B cell (primary cell): ENCODE measurements around the gene PRICKLE3. TPM values are rescaled to one million over a fixed set of nuclear protein-coding genes. Genes with fewer than 3 reads are reported as not detected.

ENCODE experiments used
- ATAC-seq: fragments of 200-7000 bp; cut with Tn5 transposase; one replicate; pipeline ENCODE4 v1.10.0; 2021; ENCODE audit warnings: low read depth, mild to moderate bottlenecking, moderate number of reproducible peaks, moderate library complexity
- CTCF ChIA-PET: fragments of 350-600 bp; sonication (Branson Sonifier 250); formaldehyde crosslinking; loops from one replicate; lab custom pipeline; 2021; ENCODE audit warnings: antibody characterized with exemption, inconsistent platforms; lab: Charles Lee
- POLR2A ChIA-PET: fragments of 350-600 bp; sonication (Branson Sonifier 250); formaldehyde crosslinking; loops from one replicate; lab custom pipeline; 2021; ENCODE audit warnings: antibody characterized with exemption; lab: Charles Lee
- DNase-seq: peaks from one replicate; pipeline ENCODE4 v3.0.0; 2013
- H2AFZ ChIP-seq: 2 replicates; pipeline ENCODE4 v1.6.1; 2012; ENCODE audit warnings: mild to moderate bottlenecking, low read depth, low read length; ENCODE audit not compliant: insufficient read depth, poor library complexity, severe bottlenecking
- H3K27ac ChIP-seq, 2 donors: 1 replicate in 1 of 2; 2 replicates in 1 of 2; pipeline ENCODE4 v1.5.1; 2012 to 2013; ENCODE audit warnings: low read length in 2 of 2, mild to moderate bottlenecking in 2 of 2, moderate library complexity in 1 of 2
- H3K27me3 ChIP-seq, 4 experiments: fragments of 200-600 bp in 1 of 4; sonication (generic) in 1 of 4; replicated peaks in 1 of 4; 1 replicate in 2 of 4; 2 replicates in 2 of 4; pipeline versions ENCODE4 v1.6.1 to v1.7.0; 2013 to 2016; ENCODE audit warnings: low read length in 3 of 4, mild to moderate bottlenecking in 2 of 4, mixed read lengths in 1 of 4, moderate library complexity in 1 of 4; ENCODE audit not compliant: insufficient read depth in 4 of 4, control insufficient read depth in 3 of 4; ENCODE audit errors: control extremely low read depth in 1 of 4
- H3K36me3 ChIP-seq, 2 experiments: replicated peaks in 1 of 2; 1 replicate in 1 of 2; 2 replicates in 1 of 2; pipeline versions ENCODE4 v1.6.1 to v1.7.1; 2013; ENCODE audit warnings: low read length in 1 of 2; ENCODE audit not compliant: insufficient read depth in 2 of 2, control insufficient read depth in 1 of 2; ENCODE audit errors: control extremely low read depth in 1 of 2, extremely low read depth in 1 of 2
- H3K4me1 ChIP-seq, 2 donors: fragments of 200-600 bp in 1 of 2; sonication (generic) in 1 of 2; 1 replicate in 1 of 2; 2 replicates in 1 of 2; pipeline versions ENCODE4 v1.5.1 to v1.6.1; 2013 to 2017; ENCODE audit warnings: low read length in 2 of 2; ENCODE audit not compliant: control insufficient read depth in 2 of 2, insufficient read depth in 2 of 2
- H3K4me2 ChIP-seq: replicated peaks from 2 replicates; pipeline ENCODE3; 2012; ENCODE audit warnings: mild to moderate bottlenecking, low read depth, low read length; ENCODE audit not compliant: poor library complexity, severe bottlenecking
- H3K4me3 ChIP-seq, 5 experiments: fragments of 200-600 bp in 1 of 5; sonication (generic) in 1 of 5; 1 replicate in 3 of 5; 2 replicates in 2 of 5; pipeline versions ENCODE4 v1.5.1 to v1.7.0; 2011 to 2016; ENCODE audit warnings: low read length in 4 of 5, mild to moderate bottlenecking in 4 of 5, low read depth in 2 of 5, control low read depth in 1 of 5, moderate library complexity in 1 of 5; ENCODE audit not compliant: insufficient read depth in 1 of 5; ENCODE audit errors: control extremely low read depth in 1 of 5, extremely low read depth in 1 of 5
- H3K79me2 ChIP-seq: fragments of 200-600 bp; sonication (generic); one replicate; pipeline ENCODE4 v1.6.0; 2016; ENCODE audit warnings: low read length; ENCODE audit not compliant: control insufficient read depth, insufficient read depth
- H3K9ac ChIP-seq: fragments of 200-600 bp; sonication (generic); 2 replicates; pipeline ENCODE4 v1.6.1; 2017; ENCODE audit warnings: mild to moderate bottlenecking, low read length, moderate library complexity
- H3K9me3 ChIP-seq, 3 donors: one replicate each; pipeline versions ENCODE4 v1.6.1 to v1.7.1; 2013; ENCODE audit warnings: low read length in 2 of 3; ENCODE audit not compliant: control insufficient read depth in 2 of 3, insufficient read depth in 1 of 3; ENCODE audit errors: control extremely low read depth in 1 of 3
- H4K20me1 ChIP-seq: 2 replicates; pipeline ENCODE4 v1.6.0; 2012; ENCODE audit warnings: mild to moderate bottlenecking, low read length; ENCODE audit not compliant: insufficient read depth, control insufficient read depth, poor library complexity, severe bottlenecking
- H3K27ac Mint-ChIP-seq: one replicate; pipeline ENCODE4 v1.8.0; 2021; ENCODE audit warnings: mixed read lengths
- H3K27me3 Mint-ChIP-seq: one replicate; pipeline ENCODE4 v1.8.0; 2021; ENCODE audit warnings: mixed read lengths
- H3K4me1 Mint-ChIP-seq: one replicate; pipeline ENCODE4 v1.8.0; 2021; ENCODE audit warnings: mixed read lengths
- H3K4me3 Mint-ChIP-seq: one replicate; pipeline ENCODE4 v1.8.0; 2021; ENCODE audit warnings: mixed read lengths
- H3K9me3 Mint-ChIP-seq: one replicate; pipeline ENCODE4 v1.8.0; 2022; ENCODE audit warnings: mixed read lengths; ENCODE audit not compliant: insufficient read depth
- CTCF ChIP-seq: fragments of 200-600 bp; IDR thresholded peaks from one replicate; pipeline ENCODE4 v1.8.0; 2022; ENCODE audit warnings: antibody characterized with exemption, mild to moderate bottlenecking
- EZH2 ChIP-seq: IDR thresholded peaks from 2 replicates; pipeline ENCODE4 v1.6.1; 2012; ENCODE audit warnings: borderline replicate concordance, low read depth, mild to moderate bottlenecking, moderate library complexity, low read length; ENCODE audit not compliant: insufficient read depth, poor library complexity, severe bottlenecking
- WGBS: methylation state at CpG from one replicate; pipeline ENCODE4 v1.1.5; 2013; ENCODE audit warnings: missing lambda C conversion rate; ENCODE audit not compliant: insufficient coverage; 5-methylcytosine and 5-hydroxymethylcytosine counted together
- intact Hi-C: fragments of 100-400 bp; cut with micrococcal nuclease; formaldehyde crosslinking; loops from one replicate; pipeline ENCODE4 v1.10.0; 2022
- polyA plus RNA-seq: library from polyadenylated mRNA; depleted of rRNA; stranded (reverse); fragments of >200 nt; gene quantifications from 2 replicates; pipeline ENCODE4 v1.2.3, GENCODE V29; 2012
- total RNA-seq, 2 donors: library from RNA; stranded (reverse); fragments of 120-200 nt in 1 of 2; gene quantifications; 1 replicate in 1 of 2; 2 replicates in 1 of 2; pipeline versions ENCODE4 v1.2.3 to v1.2.4, GENCODE V29; 2013 to 2022

Gene PRICKLE3
- total and polyA plus RNA-seq, 2 donors (not counting 1 experiment from before 2014, with no cell fraction given), result 16.2 to 21.0 TPM

GRCh38 chrX:49183701-49184281 is 2.4 kb downstream of the PRICKLE3 start:
- POLR2A ChIA-PET, result no interaction called here
- H3K27me3 ChIP-seq, result no peaks in the 10 kb centered on the region
- no peaks in the 10 kb centered on the region for H4K20me1 ChIP-seq
- H3K27ac Mint-ChIP-seq, result no peak overlapping the region
- no peak for TF ChIP-seq CTCF
- TF ChIP-seq EZH2, result no peak
- H3K4me3 ChIP-seq, result no peak overlapping the region
- no peaks in the 10 kb centered on the region for H3K9me3 Mint-ChIP-seq
- H3K4me1 Mint-ChIP-seq, result peaks cover 9% of the 10 kb centered on the region
- WGBS, result 97% methylated on average over 6 of the region's 18 CpGs
- DNase-seq (no peak), ATAC-seq (no peak)
- H3K4me2 ChIP-seq, result peak overlapping the region; percentile 83
- no peaks in the 10 kb centered on the region for H3K9me3 ChIP-seq
- peak overlapping the region; percentile 83 for H3K4me3 Mint-ChIP-seq
- intact Hi-C loops, result loop anchor here (1.0 kb wide), 1 partner anchor 16 kb away; no protein-coding TSS in a partner anchor
- H3K9ac ChIP-seq, result no peak overlapping the region
- peaks cover 0 to 12% of the 10 kb centered on the region in 2 experiments for H3K36me3 ChIP-seq
- H2AFZ ChIP-seq, result no peak overlapping the region
- CTCF ChIA-PET, result interaction anchor here (0.9 kb wide), 1 partner anchor 11 kb away, joined by 4 read pairs; no protein-coding TSS in a partner anchor
- no peak overlapping the region for H3K27ac ChIP-seq
- H3K4me1 ChIP-seq, result peaks cover 6 to 19% of the 10 kb centered on the region in 2 donors
- peaks cover 7% of the 10 kb centered on the region for H3K79me2 ChIP-seq
- no peaks in the 10 kb centered on the region for H3K27me3 Mint-ChIP-seq

- H3K27ac Mint-ChIP-seq, result no peak overlapping the region
- CTCF ChIA-PET, result interaction anchor here (1.1 to 1.6 kb wide), 4 partner anchors 13 to 99 kb away, joined by 3 to 6 read pairs (median 3); no protein-coding TSS in a partner anchor
- POLR2A ChIA-PET, result no interaction called here
These were observed 6.8 kb downstream of the PRICKLE3 start for GRCh38 chrX:49179358-49179757.

More at GRCh38 chrX:49179358-49179757, 6.8 kb downstream of the PRICKLE3 start:
- Histone ChIP-seq H3K79me2 (no peaks in the 10 kb centered on the region), H2AFZ (no peak overlapping the region), H3K9ac (no peak overlapping the region), H3K4me3 (no peak overlapping the region), H3K4me1 (peaks cover 0 to 15% of the 10 kb centered on the region in 2 donors), H4K20me1 (no peaks in the 10 kb centered on the region), H3K36me3 (peaks cover 0 to 27% of the 10 kb centered on the region in 2 experiments), H3K4me2 (no peak overlapping the region), H3K27me3 (no peaks in the 10 kb centered on the region), H3K27ac (no peak overlapping the region), H3K9me3 (no peaks in the 10 kb centered on the region)
- no peak for ATAC-seq
- WGBS, result 100% methylated on average over 1 of the region's 2 CpGs
- DNase-seq, result no peak
- Mint-ChIP-seq H3K27me3 (no peaks in the 10 kb centered on the region), H3K4me1 (peaks cover 22% of the 10 kb centered on the region), H3K9me3 (no peaks in the 10 kb centered on the region), H3K4me3 (no peak overlapping the region)
- intact Hi-C loops, result no loop called here
- TF ChIP-seq EZH2, result no peak
- no peak for TF ChIP-seq CTCF
